T-helper 17 cell (primary cell): Measurements from ENCODE around the gene ZNF892. TPM values are rescaled to one million over a fixed set of nuclear protein-coding genes. Genes with fewer than 3 reads are reported as not detected.
A peak's percentile ranks its signal among the peaks of the same experiment; 100 is the strongest.
"Not testable (repeated sequence)": the region's sequence is repeated elsewhere in the genome, so short reads cannot be mapped to it uniquely, and the experiment has no call there.

ENCODE experiments used
- ATAC-seq: fragments of 150-1000 bp; cut with Tn5 transposase; 2 replicates; pipeline ENCODE4 v1.10.0; 2021; ENCODE audit warnings: mild to moderate bottlenecking, moderate library complexity
- DNase-seq, 3 donors: peaks; one replicate each; pipeline versions ENCODE4 v3.0.0 to v3.0.0-alpha.2; 2020 to 2021
- H3K9me3 ChIP-seq: one replicate; pipeline ENCODE4 v1.7.0; 2013; ENCODE audit warnings: low read length, mild to moderate bottlenecking; ENCODE audit not compliant: control insufficient read depth, poor library complexity, severe bottlenecking
- H3K27ac Mint-ChIP-seq: one replicate; pipeline ENCODE4 v1.8.0; 2022; ENCODE audit warnings: mild to moderate bottlenecking, moderate library complexity, mixed read lengths
- H3K27me3 Mint-ChIP-seq: one replicate; pipeline ENCODE4 v1.8.0; 2022; ENCODE audit warnings: mixed read lengths
- H3K36me3 Mint-ChIP-seq: one replicate; pipeline ENCODE4 v1.8.0; 2022; ENCODE audit warnings: low read depth, mixed read lengths
- H3K4me1 Mint-ChIP-seq: one replicate; pipeline ENCODE4 v1.8.0; 2022; ENCODE audit warnings: mild to moderate bottlenecking, mixed read lengths
- H3K4me3 Mint-ChIP-seq: one replicate; pipeline ENCODE4 v1.8.0; 2022; ENCODE audit warnings: mild to moderate bottlenecking, moderate library complexity, mixed read lengths
- total RNA-seq, 4 donors: library from RNA in 2 of 4; stranded (reverse) in 2 of 4; gene quantifications; one replicate each; pipeline ENCODE4 v1.2.3 and lab custom pipeline; 2022 to 2026

The ZNF892 gene
- total RNA-seq, 2 donors from 2014 or later, result 2.0 to 2.4 TPM

DNA sequence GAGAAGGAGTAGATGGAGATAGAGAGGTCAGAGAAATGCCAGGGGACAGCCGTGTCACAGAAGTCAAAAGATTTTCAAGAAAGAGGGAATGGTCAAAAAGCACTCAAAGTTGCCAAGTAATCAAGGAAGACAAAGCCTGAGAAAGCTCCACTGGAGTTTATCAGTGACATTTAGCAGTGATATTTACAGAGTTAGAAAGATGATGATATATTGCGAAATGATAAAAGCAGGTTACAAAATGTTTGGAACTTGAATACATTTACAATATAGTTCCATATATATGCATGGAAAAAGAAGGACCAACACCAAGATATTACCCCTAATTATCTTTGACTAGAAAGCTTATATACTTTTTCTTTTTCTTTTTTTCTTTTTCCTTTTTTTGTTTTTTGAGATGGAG, 21.3 kb upstream of the ZNF892 start:
- H3K27ac Mint-ChIP-seq, result no peak overlapping the region
- peaks cover 2% of the 10 kb centered on the region for H3K9me3 ChIP-seq
- peaks cover 3% of the 10 kb centered on the region for H3K36me3 Mint-ChIP-seq
- no peaks in the 10 kb centered on the region for H3K4me1 Mint-ChIP-seq
- peaks cover 7% of the 10 kb centered on the region for H3K27me3 Mint-ChIP-seq
- no peak for DNase-seq
- ATAC-seq, result no peak
- H3K4me3 Mint-ChIP-seq, result no peak overlapping the region

DNA sequence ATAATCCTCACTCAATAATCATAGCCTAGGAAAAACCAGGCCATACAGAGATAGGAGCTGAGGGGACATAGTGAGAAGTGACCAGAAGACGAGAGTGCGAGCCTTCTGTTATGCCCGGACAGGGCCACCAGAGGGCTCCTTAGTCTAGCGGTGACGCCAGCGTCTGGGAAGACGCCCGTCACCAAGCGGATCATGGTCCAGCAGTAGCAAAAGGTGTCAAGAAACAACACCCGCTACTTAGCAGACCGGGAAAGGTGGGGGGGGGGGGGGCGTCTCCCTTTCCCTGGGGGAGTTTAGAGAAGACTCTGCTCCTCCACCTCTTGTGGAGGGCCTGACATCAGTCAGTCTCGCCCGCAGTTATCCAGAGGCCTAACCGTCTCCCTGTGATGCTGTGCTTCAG, 14.4 kb upstream of the ZNF892 start:
- DNase-seq, result peak in 1 of 3 donors; percentile 20
- H3K4me1 Mint-ChIP-seq, ATAC-seq, H3K36me3 Mint-ChIP-seq, H3K9me3 ChIP-seq, H3K4me3 Mint-ChIP-seq, H3K27ac Mint-ChIP-seq: not testable (repeated sequence)
- H3K27me3 Mint-ChIP-seq, result peaks cover 35% of the 10 kb centered on the region

DNA sequence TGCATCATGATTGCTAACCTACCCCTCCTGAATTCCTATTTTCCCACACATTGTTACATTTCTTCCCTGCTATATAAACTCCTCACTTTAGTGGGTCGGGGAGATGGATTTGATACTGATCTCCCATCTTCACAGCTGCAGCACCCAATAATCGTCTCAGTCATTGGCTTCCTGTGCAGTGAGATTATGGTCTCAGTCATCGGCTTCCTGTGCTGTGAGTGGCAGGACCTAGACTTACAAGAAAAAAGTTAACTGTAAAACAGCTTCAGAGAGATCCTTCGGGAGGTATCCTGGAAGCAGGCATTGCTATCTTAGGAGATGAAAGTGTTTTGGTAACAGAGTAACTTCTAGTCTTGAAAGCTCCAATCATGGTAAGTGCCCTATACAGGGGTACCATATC, 3.4 kb upstream of the ZNF892 start:
- no peaks in the 10 kb centered on the region for H3K9me3 ChIP-seq
- DNase-seq (no peak), ATAC-seq (no peak)
- Mint-ChIP-seq H3K27me3 (no peaks in the 10 kb centered on the region), H3K36me3 (peaks cover 3% of the 10 kb centered on the region), H3K4me1 (peaks cover 6% of the 10 kb centered on the region), H3K27ac (no peak overlapping the region), H3K4me3 (no peak overlapping the region)

DNA sequence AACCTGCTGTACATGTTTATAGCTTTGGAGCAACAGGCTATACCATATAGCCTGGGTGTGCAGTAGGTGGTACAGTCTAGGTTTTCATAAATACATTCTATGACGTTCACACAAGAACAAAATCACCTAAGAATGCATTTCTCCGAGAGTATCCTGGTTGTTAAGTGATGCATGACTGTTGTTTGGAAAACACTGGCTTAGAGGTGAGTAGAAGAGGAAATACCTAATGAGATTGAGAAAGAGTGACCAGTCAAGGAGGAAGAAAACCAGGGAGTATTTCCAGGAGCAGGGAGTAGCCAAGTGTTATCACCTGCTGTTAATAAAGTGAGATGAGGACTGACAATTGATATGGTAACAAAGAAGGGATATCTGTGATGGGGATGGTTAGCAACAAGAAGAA, 2.9 kb upstream of the ZNF892 start:
- H3K27ac Mint-ChIP-seq, result no peak overlapping the region
- no peak overlapping the region for H3K4me3 Mint-ChIP-seq
- ATAC-seq, result no peak

DNA sequence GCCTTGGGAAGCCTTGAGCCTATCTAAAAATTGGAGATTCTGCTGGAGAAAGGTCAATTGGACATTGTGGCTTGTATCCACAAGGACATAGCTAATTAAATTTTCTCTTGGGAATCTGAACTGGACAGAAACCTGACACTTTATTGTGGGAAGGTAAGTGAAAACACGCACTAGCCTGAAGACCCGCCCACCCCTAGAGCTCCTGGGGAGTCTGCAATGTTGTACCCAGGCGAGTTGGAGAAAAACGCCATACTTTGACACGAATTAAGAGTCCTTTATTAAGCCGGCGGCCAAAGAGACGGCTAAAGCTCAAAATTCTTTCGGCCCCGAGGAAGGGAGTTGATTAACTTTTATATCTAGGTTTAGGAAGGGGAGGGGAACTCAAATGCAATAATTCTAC, 1.2 kb upstream of the ZNF892 start:
- Mint-ChIP-seq H3K36me3 (peaks cover 4% of the 10 kb centered on the region), H3K27ac (no peak overlapping the region), H3K4me1 (peaks cover 6% of the 10 kb centered on the region), H3K27me3 (no peaks in the 10 kb centered on the region), H3K4me3 (peak overlapping the region; percentile 90)
- DNase-seq (no peak), ATAC-seq (no peak)
- H3K9me3 ChIP-seq, result peaks cover 3% of the 10 kb centered on the region

More for the DNA sequence above, 2.9 kb upstream of the ZNF892 start:
- peaks cover 6% of the 10 kb centered on the region for H3K4me1 Mint-ChIP-seq
- no peaks in the 10 kb centered on the region for H3K9me3 ChIP-seq
- no peaks in the 10 kb centered on the region for H3K27me3 Mint-ChIP-seq
- DNase-seq, result no peak
- H3K36me3 Mint-ChIP-seq, result peaks cover 3% of the 10 kb centered on the region

DNA sequence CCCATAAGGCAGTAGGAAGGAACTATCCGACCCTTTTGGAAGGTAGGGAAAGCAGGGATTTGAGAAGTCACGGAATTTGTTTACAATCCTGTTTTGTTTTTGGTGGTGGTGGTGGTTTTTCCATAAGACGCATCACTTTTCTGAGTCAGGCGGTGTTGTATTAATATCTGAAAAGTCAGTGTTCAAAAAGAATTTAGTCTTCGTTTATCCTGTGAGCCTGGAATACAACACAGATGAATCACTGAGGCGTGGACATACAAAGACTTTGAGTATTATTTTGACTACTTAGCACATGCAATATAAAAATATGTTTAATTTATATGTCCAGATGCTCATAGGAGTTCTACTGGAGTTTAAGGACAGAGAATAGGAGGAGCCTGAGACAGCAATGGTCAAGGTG, 785 bp downstream of the ZNF892 start:
- peaks cover 4% of the 10 kb centered on the region for H3K36me3 Mint-ChIP-seq
- H3K27me3 Mint-ChIP-seq, result no peaks in the 10 kb centered on the region
- H3K27ac Mint-ChIP-seq, result peak overlapping the region; percentile 8
- ATAC-seq (no peak), DNase-seq (no peak)
- H3K9me3 ChIP-seq, result peaks cover 7% of the 10 kb centered on the region
- peak overlapping the region; percentile 90 for H3K4me3 Mint-ChIP-seq
- H3K4me1 Mint-ChIP-seq, result peaks cover 6% of the 10 kb centered on the region

DNA sequence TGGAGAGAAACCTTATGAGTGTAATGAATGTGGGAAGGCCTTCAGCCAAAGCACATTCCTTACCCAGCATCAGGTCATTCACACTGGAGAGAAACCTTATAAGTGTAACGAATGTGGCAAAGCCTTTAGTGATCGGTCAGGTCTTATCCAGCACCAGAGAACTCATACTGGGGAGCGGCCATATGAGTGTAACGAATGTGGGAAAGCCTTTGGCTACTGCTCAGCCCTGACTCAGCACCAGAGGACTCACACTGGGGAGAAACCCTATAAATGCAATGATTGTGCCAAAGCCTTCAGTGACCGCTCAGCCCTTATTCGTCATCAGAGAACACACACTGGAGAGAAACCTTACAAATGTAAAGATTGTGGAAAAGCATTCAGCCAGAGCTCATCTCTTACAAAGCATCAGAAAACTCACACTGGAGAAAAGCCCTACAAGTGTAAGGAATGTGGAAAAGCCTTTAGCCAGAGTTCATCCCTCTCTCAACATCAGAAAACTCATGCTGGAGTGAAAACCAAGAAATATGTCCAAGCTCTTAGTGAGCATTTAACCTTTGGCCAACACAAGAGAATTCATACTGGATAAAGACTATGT, 7.8 kb downstream of the ZNF892 start:
- DNase-seq, result no peak
- no peak overlapping the region for H3K4me3 Mint-ChIP-seq
- H3K36me3 Mint-ChIP-seq, result peaks cover 15% of the 10 kb centered on the region
- no peak overlapping the region for H3K27ac Mint-ChIP-seq
- ATAC-seq, result no peak
- no peaks in the 10 kb centered on the region for H3K4me1 Mint-ChIP-seq
- peaks cover 59% of the 10 kb centered on the region for H3K9me3 ChIP-seq
- H3K27me3 Mint-ChIP-seq, result no peaks in the 10 kb centered on the region

DNA sequence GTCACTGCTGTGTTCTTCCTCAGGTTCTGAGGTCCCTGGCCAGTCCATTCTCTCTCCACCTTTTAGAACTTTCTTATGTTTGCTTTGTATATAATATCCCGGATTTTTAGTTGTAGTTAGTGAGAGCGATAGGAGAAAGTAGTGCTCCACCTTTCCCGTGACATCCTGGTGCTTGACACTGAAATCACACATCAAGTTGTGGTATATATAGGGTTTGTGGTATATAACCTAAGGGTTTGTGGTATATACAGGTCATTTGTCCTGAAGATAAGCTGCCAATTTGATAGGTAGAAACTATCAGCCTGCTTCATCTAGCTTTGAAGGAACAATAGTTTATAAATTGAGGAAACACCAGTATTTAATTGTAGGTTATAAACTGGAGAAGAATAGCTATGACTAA, 13.1 kb downstream of the ZNF892 start:
- no peak for DNase-seq
- ATAC-seq, result no peak
- peaks cover 40% of the 10 kb centered on the region for H3K9me3 ChIP-seq
- Mint-ChIP-seq H3K4me1 (no peaks in the 10 kb centered on the region), H3K36me3 (peaks cover 9% of the 10 kb centered on the region), H3K27ac (no peak overlapping the region), H3K4me3 (no peak overlapping the region), H3K27me3 (no peaks in the 10 kb centered on the region)

DNA sequence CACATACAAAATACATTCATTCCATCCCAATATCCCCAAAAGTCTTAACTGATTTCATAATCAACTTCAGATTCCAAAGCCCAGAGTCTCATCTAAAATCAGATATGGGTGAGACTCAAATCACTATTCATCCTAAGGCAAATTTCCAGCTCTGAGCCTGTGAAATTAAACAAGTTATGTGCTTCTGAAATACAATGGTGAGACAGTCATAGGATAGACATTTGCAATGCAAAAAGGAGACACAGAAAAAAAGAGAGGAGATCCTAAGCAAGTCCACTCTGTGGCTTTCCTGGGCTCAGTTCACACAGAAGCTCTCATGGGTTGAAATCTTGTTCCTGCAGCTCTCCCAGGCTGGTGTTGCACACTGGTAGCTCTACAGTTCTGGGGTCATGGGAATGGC, 18.3 kb downstream of the ZNF892 start:
- Mint-ChIP-seq H3K27me3 (no peaks in the 10 kb centered on the region), H3K4me1 (no peaks in the 10 kb centered on the region), H3K36me3 (peaks cover 8% of the 10 kb centered on the region), H3K4me3 (no peak overlapping the region), H3K27ac (no peak overlapping the region)
- DNase-seq (no peak), ATAC-seq (no peak)
- H3K9me3 ChIP-seq, result peaks cover 4% of the 10 kb centered on the region

DNA sequence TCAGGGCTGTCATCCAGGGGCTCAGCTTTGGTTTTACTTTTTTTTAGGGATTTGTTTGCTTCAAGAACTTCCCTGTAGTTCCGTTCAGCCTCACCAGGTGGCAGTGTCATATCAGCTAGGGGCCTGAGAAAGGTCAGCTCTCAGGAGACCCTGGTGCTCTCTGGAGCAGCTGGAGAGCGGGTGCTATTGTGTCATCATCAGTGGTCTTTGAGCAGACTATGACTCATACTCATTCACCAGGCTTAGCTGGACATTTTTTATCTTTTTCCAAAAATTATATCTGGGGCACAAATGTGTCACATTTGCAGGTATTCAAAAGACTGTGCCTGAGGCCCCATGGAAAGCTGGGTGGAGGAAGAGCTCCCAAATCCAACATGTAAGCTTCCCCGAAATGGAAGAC, 24.4 kb downstream of the ZNF892 start:
- H3K9me3 ChIP-seq, result peaks cover 5% of the 10 kb centered on the region
- Mint-ChIP-seq H3K27me3 (no peaks in the 10 kb centered on the region), H3K27ac (no peak overlapping the region), H3K4me1 (no peaks in the 10 kb centered on the region), H3K4me3 (no peak overlapping the region), H3K36me3 (peaks cover 4% of the 10 kb centered on the region)
- ATAC-seq, result no peak
- DNase-seq, result no peak

DNA sequence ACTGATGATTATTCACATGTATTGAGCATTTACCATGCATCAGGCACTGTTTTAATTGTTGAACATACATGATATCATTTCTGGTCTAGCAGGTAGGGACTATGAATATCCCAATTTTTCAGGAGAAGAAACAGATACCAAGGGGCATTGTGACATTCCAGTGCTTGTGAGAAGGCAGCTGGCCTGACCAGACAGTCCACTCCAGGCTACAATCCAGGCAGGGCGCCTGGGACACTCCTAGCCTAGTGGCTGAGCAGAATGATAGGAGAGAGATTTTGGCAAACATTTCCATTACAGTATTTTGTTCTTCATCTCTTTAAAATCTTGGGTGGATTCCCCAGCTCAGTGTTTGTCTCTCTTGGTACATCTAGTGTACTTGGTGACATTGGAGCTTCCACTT, 24.9 kb downstream of the ZNF892 start:
- DNase-seq (no peak), ATAC-seq (no peak)
- H3K27me3 Mint-ChIP-seq, result no peaks in the 10 kb centered on the region
- no peak overlapping the region for H3K4me3 Mint-ChIP-seq
- no peak overlapping the region for H3K27ac Mint-ChIP-seq
- peaks cover 7% of the 10 kb centered on the region for H3K9me3 ChIP-seq
- H3K36me3 Mint-ChIP-seq, result peaks cover 4% of the 10 kb centered on the region
- H3K4me1 Mint-ChIP-seq, result no peaks in the 10 kb centered on the region

DNA sequence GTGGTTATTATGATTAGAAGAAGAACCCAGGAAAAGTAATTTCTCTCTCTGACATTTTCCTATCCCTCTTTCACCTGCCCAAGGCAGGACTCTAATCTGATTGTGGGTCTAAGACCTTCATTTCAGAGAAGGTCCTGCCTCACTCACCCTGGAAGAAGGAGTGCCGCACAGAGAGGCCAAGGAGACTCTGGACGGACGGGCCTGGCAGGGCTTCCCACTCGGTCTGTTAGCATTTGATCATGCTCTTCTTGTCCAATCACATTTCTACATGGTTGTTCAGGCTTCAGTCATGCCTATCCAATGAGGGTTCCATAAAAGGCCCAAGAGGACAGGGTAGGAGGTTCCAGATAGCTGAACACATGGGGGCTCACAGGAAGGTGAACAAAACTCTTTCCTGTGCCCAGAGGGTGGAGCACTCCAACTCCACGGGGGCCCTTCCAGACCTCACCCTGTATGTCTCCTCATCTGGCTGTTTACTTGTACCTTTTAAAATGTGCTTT, 27.0 kb downstream of the ZNF892 start:
- Mint-ChIP-seq H3K4me3 (no peak overlapping the region), H3K27me3 (no peaks in the 10 kb centered on the region), H3K27ac (no peak overlapping the region), H3K4me1 (no peaks in the 10 kb centered on the region), H3K36me3 (peaks cover 3% of the 10 kb centered on the region)
- no peak for DNase-seq
- no peak for ATAC-seq
- H3K9me3 ChIP-seq, result peaks cover 7% of the 10 kb centered on the region

DNA sequence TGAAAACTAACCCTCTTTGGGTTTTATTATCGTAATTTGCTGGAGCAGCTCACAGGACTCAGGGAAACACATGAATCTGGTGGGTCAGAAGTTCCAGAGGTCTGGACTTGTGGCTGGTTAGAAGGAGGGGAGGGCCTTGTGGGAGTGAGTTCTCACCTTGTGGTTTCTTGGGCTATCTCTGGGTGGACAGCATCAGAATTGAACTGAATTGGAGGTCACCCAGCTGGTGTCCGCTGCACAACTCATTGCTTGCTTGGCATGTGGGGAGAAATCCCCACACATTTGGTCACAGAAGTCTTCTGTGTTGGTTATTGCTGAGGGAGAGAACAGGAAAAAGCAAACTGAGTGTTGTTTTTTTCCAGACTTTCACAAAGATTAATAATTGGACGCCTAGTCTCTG, 27.5 kb downstream of the ZNF892 start:
- Mint-ChIP-seq H3K27ac (no peak overlapping the region), H3K4me1 (no peaks in the 10 kb centered on the region), H3K4me3 (no peak overlapping the region), H3K27me3 (no peaks in the 10 kb centered on the region), H3K36me3 (peaks cover 2% of the 10 kb centered on the region)
- no peak for DNase-seq
- H3K9me3 ChIP-seq, result peaks cover 7% of the 10 kb centered on the region
- no peak for ATAC-seq

DNA sequence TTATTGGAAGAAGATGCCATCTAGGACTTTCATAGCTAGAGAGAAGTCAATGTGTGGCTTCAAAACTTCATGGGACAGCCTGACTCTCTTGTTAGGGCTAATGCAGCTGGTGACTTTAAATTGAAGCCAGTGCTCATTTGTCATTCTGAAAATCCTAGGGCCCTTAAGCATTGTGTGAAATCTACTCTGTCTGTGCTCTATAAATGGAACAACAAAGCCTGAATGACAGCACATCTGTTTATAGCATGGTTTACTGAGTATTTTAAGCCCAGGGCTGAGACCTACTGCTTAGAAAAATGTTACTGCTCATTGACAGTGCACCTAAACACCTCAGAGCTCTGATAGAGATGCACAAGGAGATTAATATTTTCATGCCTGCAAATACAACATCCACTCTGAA, 30.8 kb downstream of the ZNF892 start:
- no peak for ATAC-seq
- no peak for DNase-seq
- H3K36me3 Mint-ChIP-seq, result peaks cover 2% of the 10 kb centered on the region
- no peaks in the 10 kb centered on the region for H3K27me3 Mint-ChIP-seq
- no peak overlapping the region for H3K4me3 Mint-ChIP-seq
- H3K9me3 ChIP-seq, result peaks cover 11% of the 10 kb centered on the region
- no peak overlapping the region for H3K27ac Mint-ChIP-seq
- no peaks in the 10 kb centered on the region for H3K4me1 Mint-ChIP-seq
